ENCODE measurements around the gene IGFLR1.

Gene IGFLR1

DNA sequence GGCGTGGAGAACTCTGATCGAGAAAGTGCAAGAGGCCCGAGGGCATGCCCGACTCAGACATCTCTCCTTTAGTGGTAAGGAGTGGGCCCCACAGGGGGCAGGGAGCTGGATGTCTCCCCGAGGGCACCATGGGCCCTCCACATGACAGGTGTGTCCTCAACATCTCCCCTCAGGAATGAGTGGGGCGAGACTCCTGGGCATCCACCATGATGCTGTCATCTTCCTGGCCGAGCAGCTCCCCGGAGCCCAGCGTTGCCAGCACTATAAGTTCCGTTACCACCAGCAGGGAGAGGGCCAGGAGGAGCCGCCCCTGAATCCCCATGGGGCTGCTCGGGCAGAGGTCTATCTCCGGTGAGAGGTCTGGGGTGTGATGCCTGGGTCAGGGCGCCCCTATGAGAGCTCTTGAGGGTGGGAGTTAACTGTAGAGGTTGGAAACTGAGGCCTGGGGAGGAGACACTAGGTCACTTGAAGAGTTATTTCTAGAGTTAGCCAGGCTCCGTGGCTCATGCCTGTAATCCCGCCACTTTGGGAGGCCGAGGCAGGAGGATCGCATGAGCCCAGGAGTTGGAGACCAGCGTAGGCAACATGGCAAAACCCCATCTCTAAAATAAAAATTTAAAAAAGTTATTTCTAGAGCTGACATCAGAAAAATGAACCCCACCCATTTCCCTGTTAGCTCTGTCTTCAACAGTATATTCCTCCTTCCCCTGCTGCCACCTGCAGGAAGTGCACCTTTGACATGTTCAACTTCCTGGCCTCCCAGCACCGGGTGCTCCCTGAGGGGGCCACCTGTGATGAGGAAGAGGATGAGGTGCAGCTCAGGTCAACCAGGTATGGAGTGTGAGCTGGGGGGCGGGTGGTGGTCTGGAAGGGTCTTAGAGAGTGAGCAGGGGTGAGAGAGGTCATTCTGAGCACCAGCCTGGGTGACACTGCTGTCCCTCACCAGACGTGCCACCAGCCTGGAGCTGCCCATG, 5.1 kb downstream of the IGFLR1 start:
- TF ChIP-seq, protein P1, sequence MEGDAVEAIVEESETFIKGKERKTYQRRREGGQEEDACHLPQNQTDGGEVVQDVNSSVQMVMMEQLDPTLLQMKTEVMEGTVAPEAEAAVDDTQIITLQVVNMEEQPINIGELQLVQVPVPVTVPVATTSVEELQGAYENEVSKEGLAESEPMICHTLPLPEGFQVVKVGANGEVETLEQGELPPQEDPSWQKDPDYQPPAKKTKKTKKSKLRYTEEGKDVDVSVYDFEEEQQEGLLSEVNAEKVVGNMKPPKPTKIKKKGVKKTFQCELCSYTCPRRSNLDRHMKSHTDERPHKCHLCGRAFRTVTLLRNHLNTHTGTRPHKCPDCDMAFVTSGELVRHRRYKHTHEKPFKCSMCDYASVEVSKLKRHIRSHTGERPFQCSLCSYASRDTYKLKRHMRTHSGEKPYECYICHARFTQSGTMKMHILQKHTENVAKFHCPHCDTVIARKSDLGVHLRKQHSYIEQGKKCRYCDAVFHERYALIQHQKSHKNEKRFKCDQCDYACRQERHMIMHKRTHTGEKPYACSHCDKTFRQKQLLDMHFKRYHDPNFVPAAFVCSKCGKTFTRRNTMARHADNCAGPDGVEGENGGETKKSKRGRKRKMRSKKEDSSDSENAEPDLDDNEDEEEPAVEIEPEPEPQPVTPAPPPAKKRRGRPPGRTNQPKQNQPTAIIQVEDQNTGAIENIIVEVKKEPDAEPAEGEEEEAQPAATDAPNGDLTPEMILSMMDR (IDR thresholded peaks at IDR 0.05) = no peak

- TF ChIP-seq, protein P1 (IDR thresholded peaks at IDR 0.05) = no peak
These were observed 7.4 kb downstream of the IGFLR1 start for GRCh38 chr19:35734889-35735288.

- TF ChIP-seq, protein P1 (IDR thresholded peaks at IDR 0.05) = no peak
These were observed 8.0 kb downstream of the IGFLR1 start for GRCh38 chr19:35734273-35734672.

- TF ChIP-seq, protein P1 (IDR thresholded peaks at IDR 0.05) = no peak
These were observed 8.8 kb downstream of the IGFLR1 start for GRCh38 chr19:35733180-35734125.

DNA sequence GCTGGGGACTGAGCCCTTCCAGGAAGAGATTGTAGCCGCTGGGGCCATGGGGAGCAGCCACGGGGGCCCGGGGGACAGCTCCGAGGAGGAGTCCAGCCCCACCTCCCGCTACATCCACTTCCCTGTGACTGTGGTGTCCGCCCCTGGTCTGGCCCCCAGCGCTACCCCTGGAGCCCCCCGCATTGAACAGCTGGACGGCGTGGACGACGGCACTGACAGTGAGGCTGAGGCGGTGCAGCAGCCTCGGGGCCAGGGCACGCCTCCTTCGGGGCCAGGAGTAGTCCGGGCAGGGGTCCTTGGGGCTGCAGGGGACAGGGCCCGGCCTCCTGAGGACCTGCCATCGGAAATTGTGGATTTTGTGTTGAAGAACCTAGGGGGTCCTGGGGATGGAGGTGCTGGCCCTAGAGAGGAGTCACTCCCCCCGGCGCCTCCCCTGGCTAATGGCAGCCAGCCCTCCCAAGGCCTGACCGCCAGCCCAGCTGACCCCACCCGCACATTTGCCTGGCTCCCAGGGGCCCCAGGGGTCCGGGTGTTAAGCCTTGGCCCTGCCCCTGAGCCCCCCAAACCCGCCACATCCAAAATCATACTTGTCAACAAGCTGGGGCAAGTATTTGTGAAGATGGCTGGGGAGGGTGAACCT, 9.6 kb downstream of the IGFLR1 start:
- TF ChIP-seq, protein P1 (IDR thresholded peaks at IDR 0.05) = no peak

- TF ChIP-seq, protein P1 (IDR thresholded peaks at IDR 0.05) = no peak
These were observed 10.4 kb downstream of the IGFLR1 start for GRCh38 chr19:35731779-35732405.
